ENCODE results near the gene SUOX.
A peak's percentile ranks its signal among the peaks of the same experiment; 100 is the strongest.

DNA sequence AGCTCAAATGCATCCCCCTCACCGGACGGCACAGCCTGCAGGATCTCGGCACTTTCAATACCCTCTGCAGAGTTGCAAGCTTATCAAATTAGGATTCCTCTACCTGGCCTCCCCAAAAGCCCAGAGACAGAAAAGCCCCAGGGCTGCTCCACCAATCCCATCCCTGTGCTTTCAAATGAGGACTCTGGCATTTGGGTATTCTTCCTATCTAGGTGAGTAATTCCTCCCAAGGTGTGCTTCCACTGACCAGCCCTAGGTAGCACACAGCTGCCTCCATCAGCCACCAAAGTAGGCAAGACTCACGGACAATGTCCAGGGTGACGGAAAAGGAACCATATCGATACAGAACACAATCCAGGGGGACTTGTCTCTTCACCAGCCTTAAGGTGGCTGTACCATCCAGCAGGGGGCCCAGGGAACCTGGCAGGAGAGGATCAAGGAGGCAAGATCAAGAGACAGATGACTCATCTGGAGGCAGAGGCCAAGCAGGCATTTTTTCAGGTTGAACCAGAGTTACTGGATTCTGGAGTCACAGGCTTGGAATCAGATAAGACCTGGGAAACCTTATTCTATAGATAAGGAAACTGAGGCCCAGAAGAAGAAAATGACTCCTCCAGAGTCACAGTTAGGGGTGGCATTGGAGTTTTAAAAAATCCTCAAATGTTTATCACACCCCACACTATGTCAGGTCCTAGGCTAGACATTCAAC lies 41.1 kb upstream of the SUOX start:
- TF ChIP-seq, protein P1, sequence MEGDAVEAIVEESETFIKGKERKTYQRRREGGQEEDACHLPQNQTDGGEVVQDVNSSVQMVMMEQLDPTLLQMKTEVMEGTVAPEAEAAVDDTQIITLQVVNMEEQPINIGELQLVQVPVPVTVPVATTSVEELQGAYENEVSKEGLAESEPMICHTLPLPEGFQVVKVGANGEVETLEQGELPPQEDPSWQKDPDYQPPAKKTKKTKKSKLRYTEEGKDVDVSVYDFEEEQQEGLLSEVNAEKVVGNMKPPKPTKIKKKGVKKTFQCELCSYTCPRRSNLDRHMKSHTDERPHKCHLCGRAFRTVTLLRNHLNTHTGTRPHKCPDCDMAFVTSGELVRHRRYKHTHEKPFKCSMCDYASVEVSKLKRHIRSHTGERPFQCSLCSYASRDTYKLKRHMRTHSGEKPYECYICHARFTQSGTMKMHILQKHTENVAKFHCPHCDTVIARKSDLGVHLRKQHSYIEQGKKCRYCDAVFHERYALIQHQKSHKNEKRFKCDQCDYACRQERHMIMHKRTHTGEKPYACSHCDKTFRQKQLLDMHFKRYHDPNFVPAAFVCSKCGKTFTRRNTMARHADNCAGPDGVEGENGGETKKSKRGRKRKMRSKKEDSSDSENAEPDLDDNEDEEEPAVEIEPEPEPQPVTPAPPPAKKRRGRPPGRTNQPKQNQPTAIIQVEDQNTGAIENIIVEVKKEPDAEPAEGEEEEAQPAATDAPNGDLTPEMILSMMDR (conservative IDR thresholded peaks at IDR 0.05; ENCODE audit: low read depth, low read length), result peak; percentile 51
- TF ChIP-seq BHLHE40 (IDR thresholded peaks at IDR 0.05; ENCODE audit: low read depth, low read length), result no peak
- TF ChIP-seq, protein P2, sequence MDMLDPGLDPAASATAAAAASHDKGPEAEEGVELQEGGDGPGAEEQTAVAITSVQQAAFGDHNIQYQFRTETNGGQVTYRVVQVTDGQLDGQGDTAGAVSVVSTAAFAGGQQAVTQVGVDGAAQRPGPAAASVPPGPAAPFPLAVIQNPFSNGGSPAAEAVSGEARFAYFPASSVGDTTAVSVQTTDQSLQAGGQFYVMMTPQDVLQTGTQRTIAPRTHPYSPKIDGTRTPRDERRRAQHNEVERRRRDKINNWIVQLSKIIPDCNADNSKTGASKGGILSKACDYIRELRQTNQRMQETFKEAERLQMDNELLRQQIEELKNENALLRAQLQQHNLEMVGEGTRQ (IDR thresholded peaks at IDR 0.05; ENCODE audit: low read depth, low read length), result no peak
- TF ChIP-seq CEBPB (IDR thresholded peaks at IDR 0.05; ENCODE audit: low read depth, low read length), result no peak
- peak; percentile 61 for TF ChIP-seq RAD21 (IDR thresholded peaks at IDR 0.05; ENCODE audit: low read length)

All from IMR-90 (cell line).